Panc1 (cell line): ENCODE measurements around the gene PSMB10.
"Not testable (repeated sequence)": the region's sequence is repeated elsewhere in the genome, so short reads cannot be mapped to it uniquely, and the experiment has no call there.

Experiments
- CTCF ChIP-seq: fragments of 450-650 bp; IDR thresholded peaks from 2 replicates; pipeline ENCODE4 v1.5.1; 2017; ENCODE audit warnings: mild to moderate bottlenecking
- POLR2AphosphoS5 ChIP-seq: IDR thresholded peaks from 2 replicates; pipeline ENCODE4 v1.6.1; 2012; ENCODE audit warnings: mild to moderate bottlenecking, low read depth, low read length, moderate library complexity
- REST ChIP-seq, 2 experiments: IDR thresholded peaks; 2 replicates each; pipeline ENCODE4 v1.6.1; 2011 to 2012; ENCODE audit warnings: low read depth in 2 of 2, control low read depth in 1 of 2, low read length in 1 of 2, mild to moderate bottlenecking in 1 of 2, moderate library complexity in 1 of 2; ENCODE audit not compliant: insufficient read depth in 1 of 2
- TCF7L2 ChIP-seq: IDR thresholded peaks from 2 replicates; pipeline ENCODE4 v1.6.1; 2011; ENCODE audit warnings: mild to moderate bottlenecking, low read depth, low read length, inconsistent platforms

GRCh38 chr16:67937713-67938112, 1.1 kb upstream of the PSMB10 start:
- not testable (repeated sequence) for TF ChIP-seq POLR2AphosphoS5; CTCF; REST (IDR thresholded peaks at IDR 0.05; ENCODE audit: insufficient read depth in 1 of 2, low read depth in 2 of 2, low read length in 1 of 2); TCF7L2
